Measurements from ENCODE around the gene SAP130.

The SAP130 gene

DNA sequence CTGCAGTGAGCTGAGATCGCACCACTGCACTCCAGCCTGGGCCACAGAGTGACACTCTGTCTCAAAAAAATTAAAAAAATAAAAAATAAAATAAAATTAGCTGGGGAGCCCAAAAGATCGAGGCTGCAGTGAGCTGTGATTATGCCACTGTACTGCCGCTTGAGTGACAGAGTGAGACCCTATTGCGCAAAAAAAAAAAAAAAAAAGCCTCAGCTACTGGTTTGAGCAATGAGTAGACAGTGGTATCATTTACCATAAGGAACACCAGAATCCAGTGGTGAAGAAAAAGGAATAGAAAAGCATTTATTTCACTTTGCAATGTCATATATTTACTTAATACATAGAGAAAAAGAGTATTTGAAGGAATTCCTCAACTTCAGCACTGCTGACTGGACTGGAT is 3.0 kb downstream of the SAP130 start:
- peaks cover 24 to 25% of the 10 kb centered on the region in 2 experiments for H3K4me1 ChIP-seq (ENCODE audit: control insufficient read depth in 1 of 2, insufficient read depth in 1 of 2, low read depth in 1 of 2, low read length in 1 of 2)
- no peak overlapping the region for H3K4me3 ChIP-seq (ENCODE audit: low read depth in 1 of 2, low read length in 1 of 2)
- TF ChIP-seq, protein P1, sequence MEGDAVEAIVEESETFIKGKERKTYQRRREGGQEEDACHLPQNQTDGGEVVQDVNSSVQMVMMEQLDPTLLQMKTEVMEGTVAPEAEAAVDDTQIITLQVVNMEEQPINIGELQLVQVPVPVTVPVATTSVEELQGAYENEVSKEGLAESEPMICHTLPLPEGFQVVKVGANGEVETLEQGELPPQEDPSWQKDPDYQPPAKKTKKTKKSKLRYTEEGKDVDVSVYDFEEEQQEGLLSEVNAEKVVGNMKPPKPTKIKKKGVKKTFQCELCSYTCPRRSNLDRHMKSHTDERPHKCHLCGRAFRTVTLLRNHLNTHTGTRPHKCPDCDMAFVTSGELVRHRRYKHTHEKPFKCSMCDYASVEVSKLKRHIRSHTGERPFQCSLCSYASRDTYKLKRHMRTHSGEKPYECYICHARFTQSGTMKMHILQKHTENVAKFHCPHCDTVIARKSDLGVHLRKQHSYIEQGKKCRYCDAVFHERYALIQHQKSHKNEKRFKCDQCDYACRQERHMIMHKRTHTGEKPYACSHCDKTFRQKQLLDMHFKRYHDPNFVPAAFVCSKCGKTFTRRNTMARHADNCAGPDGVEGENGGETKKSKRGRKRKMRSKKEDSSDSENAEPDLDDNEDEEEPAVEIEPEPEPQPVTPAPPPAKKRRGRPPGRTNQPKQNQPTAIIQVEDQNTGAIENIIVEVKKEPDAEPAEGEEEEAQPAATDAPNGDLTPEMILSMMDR (IDR thresholded peaks at IDR 0.05): no peak
- H3K9me3 ChIP-seq: no peaks in the 10 kb centered on the region
- peaks cover 12% of the 10 kb centered on the region for H3K36me3 ChIP-seq
- H3K27me3 ChIP-seq: peaks cover 3% of the 10 kb centered on the region
- no peak overlapping the region for H3K27ac ChIP-seq

DNA sequence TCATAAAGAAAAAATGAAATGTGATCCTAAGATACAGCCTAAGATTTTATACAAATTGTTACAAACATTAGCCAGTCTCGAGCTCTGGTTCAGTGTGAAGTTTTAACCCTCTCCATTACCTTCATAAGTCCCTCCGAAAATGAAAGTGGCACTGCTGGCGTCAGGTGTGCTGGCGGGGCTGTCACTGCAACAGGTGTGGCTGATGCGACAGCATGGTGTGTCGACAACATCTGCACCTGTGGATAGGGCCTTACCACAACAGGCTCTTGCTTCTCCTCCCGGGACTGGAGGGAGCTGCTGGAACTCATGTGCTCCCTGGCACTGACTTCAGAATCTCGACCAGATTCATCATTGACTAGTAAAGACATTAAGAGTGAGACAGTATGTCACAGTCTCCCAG is 10.3 kb downstream of the SAP130 start:
- TF ChIP-seq, protein P1 (IDR thresholded peaks at IDR 0.05): no peak
- Histone ChIP-seq H3K27ac (no peak overlapping the region), H3K4me3 (ENCODE audit: low read depth in 1 of 2, low read length in 1 of 2) (no peak overlapping the region), H3K9me3 (no peaks in the 10 kb centered on the region), H3K27me3 (no peaks in the 10 kb centered on the region), H3K36me3 (peaks cover 70% of the 10 kb centered on the region), H3K4me1 (ENCODE audit: control insufficient read depth in 1 of 2, insufficient read depth in 1 of 2, low read depth in 1 of 2, low read length in 1 of 2) (no peaks in the 10 kb centered on the region)

GRCh38 chr2:128016620-128017019 is 11.2 kb downstream of the SAP130 start:
- Histone ChIP-seq H3K4me3 (ENCODE audit: low read depth in 1 of 2, low read length in 1 of 2) (no peak overlapping the region), H3K27ac (no peak overlapping the region), H3K4me1 (ENCODE audit: control insufficient read depth in 1 of 2, insufficient read depth in 1 of 2, low read depth in 1 of 2, low read length in 1 of 2) (no peaks in the 10 kb centered on the region), H3K36me3 (peaks cover 71% of the 10 kb centered on the region), H3K9me3 (no peaks in the 10 kb centered on the region), H3K27me3 (no peaks in the 10 kb centered on the region)
- TF ChIP-seq, protein P1 (IDR thresholded peaks at IDR 0.05): no peak

DNA sequence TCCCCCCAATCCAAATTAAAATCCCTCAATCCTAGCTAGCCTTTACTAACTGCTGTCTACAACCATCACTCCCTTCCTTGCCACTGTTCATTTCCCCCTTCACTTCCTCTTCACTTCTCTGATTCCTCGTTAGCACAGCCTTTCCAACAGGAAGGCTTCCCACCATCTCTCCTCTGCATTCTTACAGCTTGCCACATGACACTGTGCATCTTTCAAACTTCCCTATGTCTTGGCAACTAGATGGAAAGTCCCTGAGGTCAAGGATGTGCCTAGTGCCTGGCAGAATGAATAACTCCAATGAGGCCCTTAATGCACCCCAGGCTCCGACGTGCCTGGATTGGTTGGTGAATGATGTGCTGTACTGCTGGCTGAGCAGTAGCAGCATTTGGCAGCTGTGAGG is 15.2 kb downstream of the SAP130 start:
- H3K36me3 ChIP-seq: peaks cover 100% of the 10 kb centered on the region

DNA sequence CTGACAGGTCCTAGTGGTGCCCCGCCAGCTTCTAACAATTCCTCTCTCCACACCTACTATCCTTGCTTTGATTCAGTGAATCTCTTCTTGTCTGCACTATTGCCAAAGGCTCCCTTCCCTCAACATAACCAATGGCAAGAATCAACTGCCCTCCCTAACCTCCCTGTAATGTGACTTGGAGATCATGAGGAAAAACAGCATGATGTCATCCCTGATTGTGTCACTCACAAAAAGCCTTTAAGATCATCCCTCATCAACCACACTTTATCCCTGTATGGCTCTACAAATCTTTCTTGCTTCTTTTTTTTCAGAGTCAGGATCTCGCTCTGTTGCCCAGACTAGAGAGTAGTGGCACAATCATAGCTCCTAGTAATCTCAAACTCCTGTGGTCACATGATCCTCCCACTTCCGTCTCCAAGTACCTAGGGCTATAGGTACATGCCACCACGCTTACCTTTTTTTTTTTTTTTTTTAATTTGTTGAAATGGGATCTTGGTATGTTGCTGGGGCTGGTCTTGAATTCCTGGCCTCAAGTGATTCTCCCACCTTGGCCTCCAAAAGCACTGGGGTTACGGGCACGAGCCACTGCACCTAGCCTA is 19.7 kb downstream of the SAP130 start:
- no peaks in the 10 kb centered on the region for H3K9me3 ChIP-seq
- peaks cover 99% of the 10 kb centered on the region for H3K36me3 ChIP-seq
- no peak overlapping the region for H3K4me3 ChIP-seq (ENCODE audit: low read depth in 1 of 2, low read length in 1 of 2)
- TF ChIP-seq, protein P1 (IDR thresholded peaks at IDR 0.05): no peak
- H3K4me1 ChIP-seq (ENCODE audit: control insufficient read depth in 1 of 2, insufficient read depth in 1 of 2, low read depth in 1 of 2, low read length in 1 of 2): no peaks in the 10 kb centered on the region
- no peaks in the 10 kb centered on the region for H3K27me3 ChIP-seq
- H3K27ac ChIP-seq: no peak overlapping the region

More for the DNA sequence above, 15.2 kb downstream of the SAP130 start:
- H3K4me3 ChIP-seq (ENCODE audit: low read depth in 1 of 2, low read length in 1 of 2): no peak overlapping the region
- H3K4me1 ChIP-seq (ENCODE audit: control insufficient read depth in 1 of 2, insufficient read depth in 1 of 2, low read depth in 1 of 2, low read length in 1 of 2): no peaks in the 10 kb centered on the region
- TF ChIP-seq, protein P1 (IDR thresholded peaks at IDR 0.05): no peak
- H3K9me3 ChIP-seq: no peaks in the 10 kb centered on the region
- H3K27ac ChIP-seq: no peak overlapping the region
- no peaks in the 10 kb centered on the region for H3K27me3 ChIP-seq

All from neutrophil (primary cell).